Suprapubic skin (tissue), 4 donors: ENCODE results near the gene SFXN5.

Experiments used
- CTCF ChIP-seq, 2 donors: fragments of 200-600 bp in 1 of 2; fragments of 450-650 bp in 1 of 2; sonication (generic) in 1 of 2; IDR thresholded peaks; one replicate each; pipeline ENCODE4 v1.5.1; 2016 to 2019; ENCODE audit warnings: antibody characterized with exemption in 2 of 2, mild to moderate bottlenecking in 1 of 2, moderate library complexity in 1 of 2
- POLR2A ChIP-seq, 2 donors: fragments of 450-650 bp; IDR thresholded peaks; one replicate each; pipeline ENCODE4 v1.6.1; 2017; ENCODE audit warnings: antibody characterized with exemption in 2 of 2, mild to moderate bottlenecking in 2 of 2, moderate library complexity in 2 of 2
- POLR2AphosphoS5 ChIP-seq, 3 donors: sonication (generic); formaldehyde crosslinking; IDR thresholded peaks; one replicate each; pipeline ENCODE4 v1.6.1; 2017; ENCODE audit warnings: antibody characterized with exemption in 3 of 3

GRCh38 chr2:72994282-72994990, 77.1 kb downstream of the SFXN5 start:
- TF ChIP-seq POLR2A (IDR thresholded peaks at IDR 0.05) (no peak), CTCF (IDR thresholded peaks at IDR 0.05) (no peak), POLR2AphosphoS5 (IDR thresholded peaks at IDR 0.05) (no peak)
